ENCODE results near the gene MAD1L1.

- TF ChIP-seq JUND (IDR thresholded peaks at IDR 0.05) (no peak), YY1 (IDR thresholded peaks at IDR 0.05) (no peak)
Observed at GRCh38 chr7:2239242-2239641, 6.5 kb upstream of the MAD1L1 start.
